ENCODE data around the gene NAXD. TPM values are rescaled to one million over a fixed set of nuclear protein-coding genes. Genes with fewer than 3 reads are reported as not detected.
A peak's percentile ranks its signal among the peaks of the same experiment; 100 is the strongest.

The NAXD gene
- total RNA-seq, 1 donor from 2014 or later = 21.1 TPM

DNA sequence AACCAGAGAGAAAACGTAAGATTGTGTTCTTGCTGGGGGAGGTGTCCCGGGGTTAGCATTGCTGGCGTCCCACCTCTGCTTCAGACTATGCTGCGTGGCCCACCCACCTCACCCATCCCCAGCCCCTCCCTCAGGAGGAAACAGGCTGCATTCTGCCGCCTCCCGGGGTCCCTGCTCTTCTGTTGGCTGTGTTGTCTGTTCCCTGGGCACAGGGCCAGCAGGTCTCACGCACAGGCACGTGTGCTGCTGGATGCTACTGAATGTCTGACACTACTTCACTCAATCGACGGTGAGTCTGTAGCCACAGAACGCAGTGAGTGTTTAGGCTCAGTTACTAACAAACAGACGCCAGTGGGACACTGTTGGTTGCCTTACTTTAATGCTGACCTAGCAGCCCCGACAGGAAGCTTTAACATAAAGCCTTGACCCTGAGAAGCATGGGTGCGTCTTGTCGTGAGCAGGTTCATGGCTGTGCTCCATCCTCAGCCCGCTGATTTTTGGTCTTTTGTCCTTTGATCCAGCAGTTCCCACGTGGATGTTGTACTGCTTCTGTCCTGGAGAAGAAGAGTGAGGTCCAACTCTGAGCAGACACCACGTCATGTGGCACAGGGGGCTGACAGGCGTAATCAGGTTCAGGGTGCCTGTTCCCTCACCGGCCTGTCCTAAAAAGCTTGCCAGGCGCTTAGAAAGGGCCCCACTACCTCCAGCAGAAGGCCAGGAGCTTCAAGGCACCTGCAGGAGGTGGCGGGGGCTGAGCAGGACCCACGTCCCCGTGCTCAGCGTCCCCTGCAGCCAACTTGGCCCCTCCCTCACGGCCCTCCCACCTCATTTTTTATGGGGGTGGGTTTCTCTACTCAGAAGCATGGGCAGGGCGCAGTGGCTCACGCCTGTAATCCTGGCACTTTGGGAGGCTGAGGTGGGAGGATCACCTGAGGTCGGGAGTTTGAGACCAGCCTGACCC, 26.0 kb downstream of the NAXD start:
- TF ChIP-seq, protein P1, sequence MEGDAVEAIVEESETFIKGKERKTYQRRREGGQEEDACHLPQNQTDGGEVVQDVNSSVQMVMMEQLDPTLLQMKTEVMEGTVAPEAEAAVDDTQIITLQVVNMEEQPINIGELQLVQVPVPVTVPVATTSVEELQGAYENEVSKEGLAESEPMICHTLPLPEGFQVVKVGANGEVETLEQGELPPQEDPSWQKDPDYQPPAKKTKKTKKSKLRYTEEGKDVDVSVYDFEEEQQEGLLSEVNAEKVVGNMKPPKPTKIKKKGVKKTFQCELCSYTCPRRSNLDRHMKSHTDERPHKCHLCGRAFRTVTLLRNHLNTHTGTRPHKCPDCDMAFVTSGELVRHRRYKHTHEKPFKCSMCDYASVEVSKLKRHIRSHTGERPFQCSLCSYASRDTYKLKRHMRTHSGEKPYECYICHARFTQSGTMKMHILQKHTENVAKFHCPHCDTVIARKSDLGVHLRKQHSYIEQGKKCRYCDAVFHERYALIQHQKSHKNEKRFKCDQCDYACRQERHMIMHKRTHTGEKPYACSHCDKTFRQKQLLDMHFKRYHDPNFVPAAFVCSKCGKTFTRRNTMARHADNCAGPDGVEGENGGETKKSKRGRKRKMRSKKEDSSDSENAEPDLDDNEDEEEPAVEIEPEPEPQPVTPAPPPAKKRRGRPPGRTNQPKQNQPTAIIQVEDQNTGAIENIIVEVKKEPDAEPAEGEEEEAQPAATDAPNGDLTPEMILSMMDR (IDR thresholded peaks at IDR 0.05; ENCODE audit: insufficient read depth, low read length, severe bottlenecking) = no peak
- Histone ChIP-seq H3K27me3 (ENCODE audit: control insufficient read depth, insufficient read depth, low read length) (no peaks in the 10 kb centered on the region), H3K4me3 (ENCODE audit: low read depth, low read length) (no peak overlapping the region), H3K36me3 (ENCODE audit: control insufficient read depth, insufficient read depth, low read length) (peaks cover 39% of the 10 kb centered on the region)
- FAIRE-seq (no peak), DNase-seq (ENCODE audit: low read depth) (no peak)

DNA sequence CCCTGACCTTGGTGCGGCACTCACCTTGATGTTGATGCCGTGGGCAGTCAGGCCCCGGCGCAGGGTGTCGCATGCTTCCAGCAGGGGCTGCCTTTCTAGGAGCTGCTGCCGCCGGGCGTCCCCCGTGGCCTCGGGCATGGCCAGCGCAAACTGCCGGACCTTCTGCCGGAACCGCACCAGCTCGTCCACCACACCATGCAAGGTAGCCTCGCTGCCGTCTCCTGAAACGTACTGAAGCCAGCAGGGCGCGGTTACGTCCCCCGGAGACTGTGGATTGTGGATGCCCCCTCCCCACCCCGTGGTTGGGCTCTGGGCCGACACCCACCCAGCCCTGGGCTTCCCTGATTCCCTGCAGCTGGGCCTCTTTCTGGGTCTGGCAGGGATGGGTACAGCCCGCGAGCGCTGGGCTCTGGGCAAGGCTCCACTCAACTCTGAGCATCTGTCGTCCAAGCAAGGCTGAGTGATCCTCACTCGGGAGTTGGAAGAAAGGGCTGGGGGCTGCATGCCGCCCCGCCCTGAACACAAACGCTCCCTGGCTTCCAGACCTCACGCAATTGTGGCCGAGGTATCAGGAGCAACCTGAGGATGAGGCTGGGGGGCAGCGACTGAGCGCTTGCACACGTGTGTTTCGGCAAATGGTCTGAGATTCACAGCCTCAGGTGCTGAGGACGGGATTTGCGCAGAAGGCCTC, 27.1 kb downstream of the NAXD start:
- FAIRE-seq (no peak), DNase-seq (ENCODE audit: low read depth) (no peak)
- Histone ChIP-seq H3K27me3 (ENCODE audit: control insufficient read depth, insufficient read depth, low read length) (no peaks in the 10 kb centered on the region), H3K4me3 (ENCODE audit: low read depth, low read length) (no peak overlapping the region), H3K36me3 (ENCODE audit: control insufficient read depth, insufficient read depth, low read length) (peaks cover 35% of the 10 kb centered on the region)
- TF ChIP-seq, protein P1 (IDR thresholded peaks at IDR 0.05; ENCODE audit: insufficient read depth, low read length, severe bottlenecking) = no peak

DNA sequence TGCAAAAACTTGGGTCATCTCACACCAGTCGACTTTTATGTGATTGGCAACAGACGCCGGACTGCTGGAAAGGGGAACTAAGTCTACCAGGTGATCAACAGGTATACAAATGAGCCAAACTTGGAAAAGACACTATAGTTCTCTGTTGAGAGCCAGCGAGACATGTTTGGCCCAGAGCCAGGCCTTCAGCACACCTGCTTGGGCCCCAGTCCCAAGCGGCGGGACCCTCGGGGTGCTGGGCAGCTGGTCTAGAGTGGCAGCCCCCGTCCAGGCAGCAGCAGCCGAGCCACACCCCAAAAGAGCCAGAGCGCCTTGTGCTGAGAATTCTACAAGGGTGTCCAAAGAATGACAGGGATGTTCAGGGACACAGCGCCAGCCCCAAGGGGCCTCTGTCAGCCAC, 28.0 kb downstream of the NAXD start:
- DNase-seq (ENCODE audit: low read depth) (no peak), FAIRE-seq (no peak)
- peaks cover 31% of the 10 kb centered on the region for H3K36me3 ChIP-seq (ENCODE audit: control insufficient read depth, insufficient read depth, low read length)
- TF ChIP-seq, protein P1 (IDR thresholded peaks at IDR 0.05; ENCODE audit: insufficient read depth, low read length, severe bottlenecking) = no peak
- H3K4me3 ChIP-seq (ENCODE audit: low read depth, low read length) = no peak overlapping the region
- H3K27me3 ChIP-seq (ENCODE audit: control insufficient read depth, insufficient read depth, low read length) = no peaks in the 10 kb centered on the region

DNA sequence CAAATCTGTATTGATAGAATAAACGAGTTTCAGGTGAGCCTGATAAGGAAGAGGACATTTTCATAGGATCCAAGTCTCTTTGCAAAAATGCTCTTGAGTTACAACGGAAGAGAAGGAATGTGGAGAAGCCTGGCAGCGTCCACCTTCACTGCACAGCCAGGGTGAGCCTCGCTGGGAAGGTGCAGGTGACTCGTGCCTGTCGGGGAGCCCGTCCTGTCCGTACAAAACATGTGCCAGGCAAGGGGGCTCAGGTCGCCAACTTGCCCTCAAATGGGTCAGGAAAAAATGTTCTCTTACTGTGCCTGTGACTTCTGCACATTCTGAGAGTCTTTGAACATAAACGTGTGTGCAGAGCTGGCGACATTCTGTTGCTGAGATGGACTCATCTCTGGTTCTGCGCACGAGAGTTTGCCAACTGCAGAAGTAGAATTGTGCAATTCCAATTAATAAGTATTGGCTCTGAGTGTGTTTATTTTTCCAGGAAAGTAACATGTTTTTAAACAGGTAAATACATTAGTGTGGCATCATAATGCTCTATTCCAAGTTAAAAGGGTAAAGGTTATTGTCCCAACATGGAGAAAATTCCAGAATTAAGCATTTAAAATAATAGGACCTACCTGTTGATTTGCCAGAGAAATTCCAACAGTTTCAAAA, 28.6 kb downstream of the NAXD start:
- peak; percentile 18 for FAIRE-seq

DNA sequence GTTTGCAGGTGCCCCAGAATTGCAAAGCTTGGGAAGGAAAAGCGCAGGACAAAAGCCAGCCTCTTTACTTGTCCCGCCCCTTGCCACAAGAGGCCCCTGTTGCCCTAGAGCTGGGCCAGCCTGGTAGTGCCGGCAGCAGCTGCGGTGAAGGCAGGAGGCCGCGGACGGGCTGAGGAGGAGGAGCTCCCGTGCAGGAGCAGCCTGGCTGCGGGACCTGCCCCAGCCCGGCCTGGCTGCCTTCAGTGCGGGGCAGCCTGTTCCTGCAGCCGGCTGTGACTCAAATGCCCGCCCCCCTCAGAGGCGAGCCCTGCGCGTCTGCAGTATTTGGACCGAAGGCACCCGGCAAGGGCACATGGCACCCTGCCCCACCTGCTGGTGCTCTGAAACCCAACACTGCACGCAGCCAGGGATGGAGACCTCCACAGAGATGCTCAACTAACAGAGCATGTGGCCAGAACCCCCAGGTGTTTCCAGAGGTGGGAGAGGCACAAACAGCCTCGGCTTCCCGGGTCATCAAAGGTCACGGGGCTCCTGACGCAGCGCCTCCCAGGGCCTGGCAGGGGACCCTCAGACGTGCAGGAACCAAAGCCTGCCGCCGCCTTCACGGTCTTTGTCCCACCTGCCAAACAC, 29.7 kb downstream of the NAXD start:
- no peak overlapping the region for H3K4me3 ChIP-seq (ENCODE audit: low read depth, low read length)
- H3K36me3 ChIP-seq (ENCODE audit: control insufficient read depth, insufficient read depth, low read length) = peaks cover 25% of the 10 kb centered on the region
- H3K27me3 ChIP-seq (ENCODE audit: control insufficient read depth, insufficient read depth, low read length) = no peaks in the 10 kb centered on the region
- TF ChIP-seq, protein P1 (IDR thresholded peaks at IDR 0.05; ENCODE audit: insufficient read depth, low read length, severe bottlenecking) = peak; percentile 39
- peak; percentile 28 for FAIRE-seq
- DNase-seq (ENCODE audit: low read depth) = peak; percentile 50

More for the DNA sequence above, 28.6 kb downstream of the NAXD start:
- no peak overlapping the region for H3K4me3 ChIP-seq (ENCODE audit: low read depth, low read length)
- DNase-seq (ENCODE audit: low read depth) = no peak
- TF ChIP-seq, protein P1 (IDR thresholded peaks at IDR 0.05; ENCODE audit: insufficient read depth, low read length, severe bottlenecking) = no peak
- no peaks in the 10 kb centered on the region for H3K27me3 ChIP-seq (ENCODE audit: control insufficient read depth, insufficient read depth, low read length)
- peaks cover 29% of the 10 kb centered on the region for H3K36me3 ChIP-seq (ENCODE audit: control insufficient read depth, insufficient read depth, low read length)

All from bronchial epithelial cell (primary cell).